GM21619 (cell line): Measurements from ENCODE around the gene DCAF12L2.
"Not testable (repeated sequence)": the region's sequence is repeated elsewhere in the genome, so short reads cannot be mapped to it uniquely, and the experiment has no call there.

Experiments used
- ATAC-seq: cut with Tn5 transposase; IDR thresholded peaks from one replicate; pipeline ENCODE4 v1.9.1; 2021; ENCODE audit not compliant: unreplicated experiment

Gene DCAF12L2

GRCh38 chrX:126165721-126166461 is at the start of gene DCAF12L2:
TSS of gene DCAF12L2 (minus strand) at chrX:126166289. CDS start at chrX:126165924, 365 bp downstream.
- ATAC-seq = no peak

DNA sequence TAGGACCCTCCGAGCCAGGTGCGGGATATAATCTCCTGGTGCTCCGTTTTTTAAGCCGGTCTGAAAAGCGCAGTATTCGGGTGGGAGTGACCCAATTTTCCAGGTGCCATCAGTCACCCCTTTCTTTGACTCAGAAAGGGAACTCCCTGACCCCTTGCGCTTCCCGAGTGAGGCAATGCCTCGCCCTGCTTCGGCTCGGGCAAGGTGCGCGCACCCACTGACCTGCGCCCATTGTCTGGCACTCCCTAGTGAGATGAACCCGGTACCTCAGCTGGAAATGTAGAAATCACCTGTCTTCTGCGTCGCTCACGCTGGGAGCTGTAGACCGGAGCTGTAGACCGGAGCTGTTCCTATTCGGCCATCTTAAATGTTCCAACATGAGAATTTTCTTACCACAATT is 24.8 kb upstream of the DCAF12L2 start:
- not testable (repeated sequence) for ATAC-seq

- ATAC-seq = no peak
Observed at GRCh38 chrX:126177133-126177840, 11.2 kb upstream of the DCAF12L2 start.

DNA sequence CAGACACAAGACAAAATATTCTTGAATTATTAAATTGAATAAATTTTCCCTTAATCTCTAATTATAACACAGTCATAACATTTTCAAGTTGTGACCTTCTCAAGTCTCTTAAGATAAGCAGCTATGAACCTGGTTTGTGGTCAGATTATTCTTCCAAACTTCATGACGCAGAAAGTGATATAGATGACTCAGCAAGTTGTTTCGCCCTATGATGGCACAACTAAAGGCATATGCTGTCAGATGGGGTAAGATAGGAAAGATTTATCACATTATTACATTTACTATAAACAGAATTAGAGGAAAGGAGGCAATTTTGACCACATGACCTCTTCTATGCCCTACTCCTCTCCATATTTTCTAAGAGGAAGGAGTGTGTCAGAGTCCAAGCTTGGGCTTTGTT is 4.6 kb upstream of the DCAF12L2 start:
- ATAC-seq = no peak

GRCh38 chrX:126167560-126167959 is 1.5 kb upstream of the DCAF12L2 start:
- no peak for ATAC-seq

DNA sequence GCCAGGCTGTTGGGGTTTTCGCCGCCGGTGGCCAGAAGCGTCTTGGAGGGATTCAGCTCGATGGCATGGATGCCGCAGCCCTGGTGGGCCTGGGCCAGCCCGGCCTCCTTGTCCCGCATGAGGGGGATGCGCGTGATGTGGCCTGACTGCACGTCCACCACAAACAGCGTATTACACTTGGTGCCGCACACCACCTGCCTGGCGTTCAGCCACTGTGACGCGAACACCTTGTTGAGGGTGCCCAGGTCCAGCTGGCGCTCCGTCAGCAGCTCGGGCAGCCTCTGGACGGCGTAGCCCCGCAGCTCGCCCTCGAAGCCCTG is 728 bp downstream of the DCAF12L2 start:
- ATAC-seq = no peak

GRCh38 chrX:126164689-126165400 is 1.2 kb downstream of the DCAF12L2 start:
- no peak for ATAC-seq

DNA sequence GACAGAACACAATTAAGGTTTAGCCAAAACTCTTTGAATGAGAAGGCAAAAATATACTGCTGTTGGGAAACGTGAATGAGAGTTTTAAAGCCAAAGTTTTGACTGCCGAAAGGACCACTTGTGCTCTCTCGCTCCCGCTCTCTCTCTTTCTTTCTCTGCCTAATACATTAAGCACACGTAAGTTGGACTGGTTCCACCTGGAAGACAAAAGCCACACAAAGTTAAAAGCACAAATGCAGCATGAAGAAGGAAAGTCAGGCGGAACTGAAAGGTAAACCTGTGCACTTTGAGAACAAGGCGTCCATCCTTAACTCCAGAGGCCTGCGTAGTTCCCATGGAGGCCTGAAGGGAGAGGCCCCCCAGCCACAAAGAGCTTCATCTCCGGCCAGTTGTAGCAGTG is 1.9 kb downstream of the DCAF12L2 start:
- ATAC-seq = no peak

DNA sequence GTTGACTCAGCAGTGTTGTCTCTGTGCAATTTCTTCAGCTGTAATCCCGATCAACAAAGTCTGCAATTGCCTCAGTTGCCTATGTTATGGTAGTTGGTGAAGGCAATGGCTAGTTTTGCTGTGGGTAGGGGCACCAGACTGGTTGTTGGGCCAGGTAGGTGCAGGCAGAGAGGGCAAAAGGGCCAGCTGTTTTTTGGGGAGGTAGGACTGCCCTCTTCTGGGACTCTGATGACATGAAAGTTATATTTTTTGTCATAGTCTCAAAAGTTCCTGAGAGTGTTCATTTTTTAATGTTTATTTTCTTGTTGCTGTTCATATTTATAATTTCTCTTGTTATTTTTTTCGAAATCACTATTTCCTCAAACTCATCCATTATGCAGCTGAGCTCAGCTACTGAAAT is 25.1 kb downstream of the DCAF12L2 start:
- ATAC-seq = no peak

- no peak for ATAC-seq
Observed at GRCh38 chrX:126137899-126138298, 28.2 kb downstream of the DCAF12L2 start.

- ATAC-seq = no peak
Observed at GRCh38 chrX:126124721-126125120, 41.4 kb downstream of the DCAF12L2 start.
